Muscle of arm (tissue), 12 donors: ENCODE measurements around the gene RLN3. TPM values are rescaled to one million over a fixed set of nuclear protein-coding genes. Genes with fewer than 3 reads are reported as not detected.
"Not testable (repeated sequence)": the region's sequence is repeated elsewhere in the genome, so short reads cannot be mapped to it uniquely, and the experiment has no call there.

Source experiments
- DNase-seq: peaks from one replicate; pipeline ENCODE4 v3.0.0-alpha.2; 2013
- polyA plus RNA-seq, 12 donors: library from polyadenylated mRNA; unstranded; fragments of 120-200 nt; gene quantifications; one replicate each; pipeline ENCODE4 v1.2.1, GENCODE V29; 2013; ENCODE audit not compliant: insufficient read length in 12 of 12

Gene RLN3
- polyA plus RNA-seq, 12 donors = not detected

DNA sequence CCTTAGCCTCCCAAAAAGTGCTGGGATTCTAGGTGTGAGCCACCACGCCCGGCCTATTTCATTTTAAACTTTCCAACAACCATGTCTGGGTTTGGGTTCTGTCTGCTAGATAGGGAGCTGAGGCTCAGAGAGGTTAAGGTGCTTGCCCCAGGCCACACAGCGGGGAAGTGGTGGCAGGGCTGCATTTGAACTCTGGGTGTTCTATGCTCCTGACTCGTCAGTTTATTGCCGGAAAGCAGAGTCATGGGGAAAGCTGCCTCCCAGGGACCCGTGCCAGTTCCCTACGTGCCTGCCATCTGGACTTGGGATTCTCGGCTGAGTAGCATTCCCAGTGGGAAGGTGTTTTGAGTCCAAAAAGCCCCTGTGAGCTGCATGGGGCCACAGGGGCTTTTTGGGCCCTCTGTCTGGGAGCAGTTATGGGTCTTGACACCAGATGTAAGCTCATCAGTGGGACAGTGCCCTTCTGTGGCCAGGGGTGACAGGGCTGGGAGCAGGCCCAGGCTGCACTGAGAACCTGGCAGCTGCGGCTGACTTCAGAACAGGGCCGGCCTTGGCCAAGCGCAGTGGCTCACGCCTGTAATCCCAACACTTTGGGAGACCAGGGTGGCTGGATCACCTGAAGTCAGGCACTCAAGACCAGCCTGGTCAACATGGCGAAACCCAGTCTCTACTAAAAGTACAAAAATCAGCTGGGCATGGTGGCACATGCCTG lies 32.8 kb upstream of the RLN3 start:
- DNase-seq = no peak

GRCh38 chr19:13995878-13996765 lies 31.8 kb upstream of the RLN3 start:
- DNase-seq = no peak

GRCh38 chr19:13996928-13997630 lies 30.9 kb upstream of the RLN3 start:
- DNase-seq = no peak

DNA sequence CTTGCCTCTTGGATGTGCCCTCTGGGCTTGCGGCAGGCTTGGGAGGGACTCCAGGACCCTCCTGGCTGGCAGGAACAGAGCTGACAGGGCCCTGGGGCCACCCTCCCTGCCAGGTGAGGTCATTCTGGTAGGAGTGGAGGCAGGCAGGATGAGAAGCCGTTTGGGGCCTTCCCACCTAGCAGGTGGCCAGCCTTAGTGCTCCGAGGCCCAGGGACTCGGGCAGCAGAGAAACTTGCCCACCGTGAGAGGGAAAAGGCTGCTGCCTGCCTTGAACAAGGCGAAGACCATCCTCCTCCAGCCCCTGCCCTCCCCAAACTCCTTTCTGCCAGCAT lies 30.4 kb upstream of the RLN3 start:
- DNase-seq = no peak

- no peak for DNase-seq
These were observed 29.5 kb upstream of the RLN3 start for GRCh38 chr19:13998426-13998825.

DNA sequence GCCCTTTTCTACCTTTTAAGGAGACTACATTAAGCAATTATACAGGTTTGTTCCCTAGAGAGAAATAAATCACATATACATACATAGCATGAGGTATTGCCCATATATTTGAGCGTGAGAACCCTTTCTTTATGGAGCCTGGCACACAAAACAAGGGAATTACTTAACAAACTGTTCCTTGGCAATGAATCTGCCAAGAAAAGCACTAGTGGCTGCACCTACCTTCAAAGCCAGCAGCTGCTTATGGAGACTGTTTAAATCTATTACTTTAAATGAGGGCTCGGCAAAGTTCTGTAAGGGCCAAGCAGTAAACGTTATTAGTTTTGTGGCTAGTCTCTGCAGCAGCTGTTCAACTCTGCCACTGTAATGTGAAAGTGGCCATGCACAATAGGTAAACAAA lies 28.9 kb upstream of the RLN3 start:
- DNase-seq = no peak

DNA sequence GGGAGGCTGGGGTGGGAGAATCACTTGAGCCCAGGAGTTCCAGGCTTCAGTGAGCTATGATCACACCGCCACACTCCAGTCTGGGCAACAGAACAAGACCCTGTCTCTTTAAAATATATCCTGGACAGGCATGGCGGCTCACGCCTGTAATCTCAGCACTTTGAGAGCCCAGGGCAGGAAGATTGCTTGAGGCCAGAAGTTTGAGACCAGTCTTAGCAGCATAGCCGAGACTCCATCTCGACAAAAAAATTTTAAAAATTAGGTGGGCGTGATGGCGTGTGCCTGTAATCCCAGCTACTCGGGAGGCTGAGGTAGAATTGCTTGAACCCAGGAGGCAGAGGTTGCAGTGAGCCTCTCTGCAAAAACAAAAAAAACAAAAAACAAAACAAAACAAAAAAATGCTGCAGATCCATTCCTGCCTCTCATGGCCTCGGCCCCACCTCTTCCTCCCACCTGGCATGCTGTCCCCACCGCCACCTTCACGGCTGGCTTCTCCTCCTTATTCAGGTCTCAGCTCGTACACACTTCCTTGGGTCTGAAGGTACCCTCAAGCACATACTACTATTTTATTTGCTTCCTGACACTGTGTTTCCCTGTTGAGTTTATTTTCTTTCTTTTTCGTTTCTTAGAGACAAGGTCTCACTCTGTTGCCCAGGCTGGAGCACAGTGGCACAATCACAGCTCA lies 27.1 kb upstream of the RLN3 start:
- no peak for DNase-seq

- no peak for DNase-seq
These were observed 25.2 kb upstream of the RLN3 start for GRCh38 chr19:14002571-14003250.

GRCh38 chr19:14003251-14004055 lies 24.5 kb upstream of the RLN3 start:
- DNase-seq = no peak

DNA sequence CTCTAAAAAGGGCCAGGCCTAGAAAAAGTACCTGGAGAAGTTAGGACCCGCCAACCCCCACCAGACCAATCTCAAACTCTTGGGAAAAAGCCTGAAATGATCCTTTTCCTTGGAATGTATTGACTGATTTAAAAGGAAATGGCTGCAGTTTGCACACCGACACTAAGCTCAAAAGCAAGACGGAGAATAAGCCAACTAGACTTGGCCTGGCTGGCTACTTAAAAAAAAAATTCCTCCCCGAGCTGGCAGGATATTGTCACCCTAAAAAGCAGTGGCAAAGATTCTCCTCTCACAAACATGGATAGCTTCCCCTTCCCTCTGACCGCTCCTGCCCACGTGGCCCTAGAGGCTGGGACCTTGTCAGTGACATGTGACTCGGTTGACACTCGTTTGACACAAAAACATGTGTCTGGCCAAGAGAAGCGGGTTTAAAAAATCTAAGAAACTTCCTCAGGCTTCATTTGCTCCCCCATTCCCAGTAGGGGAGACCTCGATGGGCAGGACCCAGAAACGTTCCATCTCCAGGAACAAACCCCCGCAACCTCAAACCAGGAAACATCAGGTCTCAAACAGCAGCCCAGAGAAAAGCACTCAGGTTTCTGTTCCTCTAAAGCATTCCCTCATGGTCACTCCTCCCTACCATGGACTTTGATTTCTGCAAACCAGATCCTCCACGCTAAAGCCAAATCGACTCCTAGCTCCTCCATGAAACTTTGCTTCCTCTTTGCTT lies 23.2 kb upstream of the RLN3 start:
- DNase-seq = no peak

GRCh38 chr19:14005349-14006084 lies 22.4 kb upstream of the RLN3 start:
- peak; percentile 86 for DNase-seq

DNA sequence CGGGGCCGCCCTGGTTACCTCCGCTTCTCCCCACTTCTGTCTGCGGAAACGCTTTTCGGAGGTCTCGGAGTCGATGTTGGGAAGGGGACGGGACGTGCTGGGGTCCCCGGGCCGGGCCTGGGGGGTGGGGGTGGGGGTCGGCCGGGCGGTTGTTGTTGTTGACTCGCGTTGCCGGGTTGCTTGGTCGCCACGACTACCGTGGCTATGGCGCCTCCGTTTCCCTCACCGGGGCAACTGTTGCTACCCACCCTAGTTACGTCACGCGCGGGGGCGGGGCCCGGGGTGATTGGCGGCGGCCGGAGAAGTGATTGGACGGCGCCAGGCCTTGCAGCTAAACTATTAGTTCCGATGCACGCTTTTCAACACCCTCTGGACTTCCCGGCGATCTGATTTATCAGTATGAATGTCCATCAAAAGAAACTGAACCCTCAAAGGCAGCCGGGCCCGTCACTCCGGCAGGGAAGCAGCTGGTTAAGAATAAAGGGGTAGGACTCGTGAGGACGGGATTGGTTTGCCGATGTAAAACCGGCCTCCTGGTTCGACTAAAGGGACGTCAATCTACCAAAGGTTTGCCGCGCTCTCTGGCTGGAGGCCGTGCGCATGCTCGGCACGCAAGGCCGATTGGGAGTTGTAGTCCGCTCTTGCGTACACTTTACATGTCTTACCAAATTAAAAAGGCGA lies 21.7 kb upstream of the RLN3 start, which contains the start of gene RFX1:
Gene RFX1, minus strand, starts transcription at position 236 of the 681 bp plus-strand sequence. CDS start 12,477 bp downstream, outside the sequence.
- peak; percentile 99 for DNase-seq

DNA sequence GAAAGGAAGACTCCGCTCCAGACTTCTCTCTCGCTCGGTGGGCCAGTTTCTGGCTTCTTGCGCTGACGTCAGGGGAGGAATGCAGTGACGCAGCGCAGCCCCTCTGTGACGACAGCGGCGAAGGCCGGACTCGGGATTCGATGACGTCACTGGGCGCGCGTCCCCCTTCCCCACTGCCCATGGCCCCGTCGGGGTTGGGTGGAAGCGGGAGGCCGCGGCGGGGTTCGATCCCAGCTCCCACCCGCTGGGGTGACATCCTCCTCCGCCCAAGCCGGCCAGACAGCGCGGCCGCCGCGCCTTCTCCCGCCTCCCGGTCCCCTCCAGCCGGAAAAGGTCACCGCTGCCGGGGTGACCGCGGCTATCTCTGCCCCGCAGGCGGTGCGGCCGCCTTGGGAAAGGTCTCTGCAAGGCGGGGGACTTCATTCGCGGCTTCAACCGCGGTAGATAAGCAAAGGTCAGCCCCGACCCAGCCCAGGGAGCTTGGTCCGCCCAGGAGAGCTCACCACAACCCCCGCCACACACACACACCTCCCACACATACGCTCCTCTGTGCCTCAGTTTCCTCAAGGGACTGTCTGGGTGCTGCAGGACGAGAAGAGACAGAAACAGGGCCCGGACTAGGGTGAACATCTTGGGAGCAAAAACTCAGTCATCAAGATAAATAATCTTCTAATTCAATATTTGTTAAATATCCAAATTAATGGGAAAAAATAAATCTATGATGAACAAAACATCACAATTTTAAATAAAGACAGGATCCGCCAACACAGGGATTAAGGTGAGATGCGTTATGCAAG lies 21.0 kb upstream of the RLN3 start:
- DNase-seq = no peak

- DNase-seq = no peak
These were observed 15.5 kb upstream of the RLN3 start for GRCh38 chr19:14012378-14012915.

- no peak for DNase-seq
These were observed 12.4 kb upstream of the RLN3 start for GRCh38 chr19:14015524-14016035.

DNA sequence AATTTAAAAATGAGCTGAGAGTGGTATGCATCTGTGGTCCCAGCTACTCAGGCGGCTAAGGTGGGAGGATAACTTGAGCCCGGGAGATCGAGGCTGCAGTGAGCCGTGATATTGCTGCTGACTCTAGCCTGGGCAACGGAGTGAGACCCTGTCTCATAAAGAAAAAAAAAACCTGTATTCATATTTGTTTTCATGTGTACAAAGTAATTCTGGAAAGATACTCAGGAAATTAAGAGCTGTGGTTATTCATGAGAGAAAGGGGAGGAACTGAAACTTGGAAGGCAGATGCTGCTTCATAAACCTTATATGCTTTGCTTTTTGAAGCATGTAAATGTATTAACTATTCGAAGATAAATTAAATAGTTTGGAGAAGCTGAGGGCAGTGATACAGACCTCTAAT lies 8.8 kb upstream of the RLN3 start:
- no peak for DNase-seq

DNA sequence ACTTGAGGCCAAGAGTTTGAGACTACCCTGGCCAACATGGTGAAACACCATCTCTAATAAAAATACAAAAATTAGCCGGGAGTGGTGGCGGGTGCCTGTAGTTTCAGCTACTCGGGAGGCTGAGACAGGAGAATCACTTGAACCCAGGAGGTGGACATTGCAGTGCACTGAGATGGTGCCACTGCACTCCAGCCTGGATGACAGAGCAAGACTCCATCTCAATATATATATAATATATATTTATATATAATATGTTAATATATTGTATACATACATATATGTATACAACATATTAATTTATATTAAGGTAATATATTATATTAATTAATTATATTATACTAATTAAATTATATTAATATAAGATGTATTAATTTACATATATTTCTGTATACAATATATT lies 8.2 kb upstream of the RLN3 start:
- not testable (repeated sequence) for DNase-seq
